Activated effector memory CD4-positive, alpha-beta T cell treated with anti-CD3 and anti-CD28 coated beads, Interleukin-2, amount 50 U/mL, for 16 hours (primary cell): Measurements from ENCODE around the gene ANKZF1.
"Not testable (repeated sequence)": the region's sequence is repeated elsewhere in the genome, so short reads cannot be mapped to it uniquely, and the experiment has no call there.

Experiments
- DNase-seq: peaks from one replicate; pipeline ENCODE4 v3.0.0-alpha.2; 2020

The ANKZF1 gene

GRCh38 chr2:219230059-219230540 is 494 bp downstream of the ANKZF1 start:
- peak; percentile 82 for DNase-seq

DNA sequence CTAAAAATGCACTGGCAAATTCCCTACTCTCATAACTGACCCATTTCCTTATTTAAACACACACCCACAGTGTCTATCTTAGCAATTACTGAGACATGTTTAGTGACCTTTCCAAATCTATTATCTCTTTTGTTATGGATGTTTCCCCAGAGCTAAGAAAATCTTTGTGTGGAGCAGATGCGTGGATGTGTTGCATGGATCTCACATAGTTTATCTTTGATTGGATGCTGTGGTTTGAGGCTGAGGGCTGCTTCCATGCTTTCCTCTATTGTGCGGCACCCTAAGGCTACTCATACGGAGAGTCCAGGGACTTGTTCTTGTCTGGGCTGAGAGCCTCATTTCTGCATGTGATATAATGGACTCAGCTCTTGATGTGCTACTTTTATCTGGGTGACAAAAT is 4.7 kb downstream of the ANKZF1 start:
- no peak for DNase-seq

- no peak for DNase-seq
Measured at GRCh38 chr2:219243291-219243761, 13.7 kb downstream of the ANKZF1 start.

DNA sequence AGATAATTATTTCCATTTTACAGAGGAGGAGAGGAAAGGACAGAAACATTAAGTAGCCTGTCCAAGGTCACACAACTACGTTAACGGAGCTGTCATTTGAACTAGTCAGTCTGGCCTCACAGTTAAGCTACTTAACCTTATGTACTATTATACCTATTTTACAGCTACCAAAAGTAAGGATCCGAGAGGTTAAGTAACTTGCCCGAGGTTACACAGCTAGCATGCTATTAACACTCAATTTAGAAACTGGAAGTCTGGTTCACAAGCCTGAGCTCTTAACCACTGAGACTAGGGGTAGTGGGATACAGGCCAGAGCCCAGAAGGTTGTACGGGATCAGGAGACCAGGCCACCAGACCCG is 15.2 kb downstream of the ANKZF1 start:
- no peak for DNase-seq

- DNase-seq: peak; percentile 97
Measured at GRCh38 chr2:219245148-219245898, 15.7 kb downstream of the ANKZF1 start, which contains the start of the genes GLB1L and STK16. TSS of gene GLB1L (minus strand) at chr2:219245444. CDS start at chr2:219243573, 1,871 bp downstream. TSS of gene STK16 (plus strand) at chr2:219245479. CDS start at chr2:219246000, 521 bp downstream.

- DNase-seq: no peak
Measured at GRCh38 chr2:219245899-219246230, 16.3 kb downstream of the ANKZF1 start.

- DNase-seq: no peak
Measured at GRCh38 chr2:219246559-219246958, 17.0 kb downstream of the ANKZF1 start.

DNA sequence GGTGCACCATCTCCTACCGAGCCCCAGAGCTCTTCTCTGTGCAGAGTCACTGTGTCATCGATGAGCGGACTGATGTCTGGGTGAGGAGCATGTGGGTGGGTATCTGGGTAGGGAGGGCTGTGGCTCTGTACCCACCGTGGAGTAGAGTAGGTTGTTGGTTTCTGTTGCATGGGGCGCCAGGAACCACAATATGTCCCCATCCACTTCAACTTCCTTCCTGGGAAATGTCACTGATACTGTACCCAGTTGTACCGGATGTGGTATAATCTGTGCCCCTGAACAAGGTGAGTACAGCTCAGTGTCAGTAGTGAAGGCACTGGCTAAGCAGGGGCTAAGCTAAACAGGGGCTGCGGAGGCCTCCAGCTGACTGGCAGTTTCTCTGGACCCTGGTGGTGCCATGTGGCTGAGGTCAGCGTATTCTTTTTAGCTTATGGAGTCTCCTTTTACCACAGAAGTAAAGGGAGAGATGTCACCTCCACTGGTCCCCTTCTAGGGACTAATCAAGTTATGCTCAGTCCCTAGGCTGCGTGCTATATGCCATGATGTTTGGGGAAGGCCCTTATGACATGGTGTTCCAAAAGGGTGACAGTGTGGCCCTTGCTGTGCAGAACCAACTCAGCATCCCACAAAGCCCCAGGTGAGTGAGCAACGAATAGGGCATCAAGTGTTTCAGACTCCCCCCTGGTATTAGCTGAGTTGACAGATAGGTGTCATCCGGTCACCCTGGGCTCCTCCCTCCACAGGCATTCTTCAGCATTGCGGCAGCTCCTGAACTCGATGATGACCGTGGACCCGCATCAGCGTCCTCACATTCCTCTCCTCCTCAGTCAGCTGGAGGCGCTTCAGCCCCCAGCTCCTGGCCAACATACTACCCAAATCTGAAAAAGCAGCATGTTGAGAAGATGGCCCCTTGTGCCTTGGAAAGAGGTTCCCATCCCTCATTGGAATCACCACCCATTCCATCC is 18.4 kb downstream of the ANKZF1 start:
- peak; percentile 86 for DNase-seq

GRCh38 chr2:219248845-219249202 is 19.2 kb downstream of the ANKZF1 start:
- DNase-seq: no peak

DNA sequence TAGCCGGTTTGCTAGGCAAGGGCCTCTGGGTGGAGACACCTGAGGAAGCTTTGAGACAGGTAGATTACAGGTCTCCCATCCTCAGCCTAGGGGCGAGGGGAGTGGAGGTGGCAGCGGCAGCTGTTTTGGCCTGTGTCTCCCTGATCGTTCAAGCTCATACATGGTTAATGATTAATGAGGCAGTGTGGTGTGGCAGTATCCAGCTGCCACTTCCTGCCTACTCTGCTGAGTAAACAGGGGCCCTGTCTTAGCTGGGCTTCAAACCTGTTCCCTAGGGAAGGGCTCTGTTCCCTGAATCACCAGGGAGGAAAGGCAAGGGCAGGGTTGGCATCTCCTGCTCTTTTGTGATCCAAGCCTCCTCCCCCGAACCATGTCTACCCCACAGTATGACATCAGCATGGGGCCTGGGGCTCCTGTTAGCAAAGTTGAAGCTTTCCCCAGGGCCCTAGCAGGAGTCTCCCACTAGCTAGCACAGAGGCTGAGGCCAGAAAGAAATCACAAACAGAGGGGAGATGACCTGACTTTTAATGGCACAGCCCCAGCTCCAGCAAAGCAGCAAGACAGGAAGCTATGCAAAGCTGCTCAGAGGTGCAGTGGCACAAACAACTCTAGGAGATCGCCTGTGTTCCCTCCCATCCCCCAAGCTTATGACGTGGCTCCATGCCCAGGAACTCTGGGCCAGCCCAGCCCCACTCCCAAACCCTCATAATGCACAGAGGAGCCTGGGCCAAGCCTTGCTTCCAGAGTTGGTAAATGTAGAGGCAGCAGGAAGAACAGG is 19.8 kb downstream of the ANKZF1 start:
- DNase-seq: peak; percentile 79

- DNase-seq: no peak
Measured at GRCh38 chr2:219250049-219250781, 20.6 kb downstream of the ANKZF1 start.

DNA sequence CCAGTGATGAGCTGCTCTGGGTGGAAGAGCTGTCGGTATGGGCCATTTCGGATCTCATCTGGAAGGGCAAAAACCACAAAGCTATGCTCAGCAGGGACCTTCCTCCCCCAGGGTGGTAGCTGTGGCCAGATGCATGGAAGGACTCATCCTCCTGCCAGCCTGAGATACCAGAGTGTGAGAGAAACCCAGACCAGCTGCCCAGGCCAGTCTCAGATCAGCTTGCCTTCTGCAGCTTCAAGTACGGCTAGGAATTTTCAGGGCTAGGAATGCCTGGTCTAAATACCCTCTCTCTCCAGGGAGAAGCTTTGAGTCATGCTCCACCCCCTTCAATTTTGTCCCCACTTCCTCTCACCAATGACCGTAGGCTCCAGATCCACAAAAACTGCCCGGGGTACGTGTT is 22.1 kb downstream of the ANKZF1 start:
- DNase-seq: no peak

DNA sequence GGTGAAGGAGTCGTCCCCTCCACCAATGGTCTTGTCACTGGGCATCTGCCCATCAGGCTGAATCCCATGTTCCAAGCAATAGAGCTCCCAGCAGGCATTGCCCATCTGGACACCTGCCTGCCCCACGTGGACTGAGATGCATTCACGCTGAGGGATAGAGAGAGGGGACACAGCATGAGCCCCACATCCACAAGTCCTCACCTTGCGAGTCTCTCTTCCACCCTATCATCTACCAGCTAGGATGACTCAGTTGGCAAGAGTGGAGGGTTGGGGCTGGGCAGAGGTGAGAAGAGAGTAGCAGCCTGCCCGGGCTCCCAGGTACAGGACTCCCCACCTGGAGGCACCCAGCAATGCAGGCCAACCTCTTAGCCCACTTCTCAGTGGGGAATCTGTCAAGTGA is 22.5 kb downstream of the ANKZF1 start:
- peak; percentile 79 for DNase-seq

GRCh38 chr2:219252570-219252899 is 22.9 kb downstream of the ANKZF1 start:
- DNase-seq: peak; percentile 79

DNA sequence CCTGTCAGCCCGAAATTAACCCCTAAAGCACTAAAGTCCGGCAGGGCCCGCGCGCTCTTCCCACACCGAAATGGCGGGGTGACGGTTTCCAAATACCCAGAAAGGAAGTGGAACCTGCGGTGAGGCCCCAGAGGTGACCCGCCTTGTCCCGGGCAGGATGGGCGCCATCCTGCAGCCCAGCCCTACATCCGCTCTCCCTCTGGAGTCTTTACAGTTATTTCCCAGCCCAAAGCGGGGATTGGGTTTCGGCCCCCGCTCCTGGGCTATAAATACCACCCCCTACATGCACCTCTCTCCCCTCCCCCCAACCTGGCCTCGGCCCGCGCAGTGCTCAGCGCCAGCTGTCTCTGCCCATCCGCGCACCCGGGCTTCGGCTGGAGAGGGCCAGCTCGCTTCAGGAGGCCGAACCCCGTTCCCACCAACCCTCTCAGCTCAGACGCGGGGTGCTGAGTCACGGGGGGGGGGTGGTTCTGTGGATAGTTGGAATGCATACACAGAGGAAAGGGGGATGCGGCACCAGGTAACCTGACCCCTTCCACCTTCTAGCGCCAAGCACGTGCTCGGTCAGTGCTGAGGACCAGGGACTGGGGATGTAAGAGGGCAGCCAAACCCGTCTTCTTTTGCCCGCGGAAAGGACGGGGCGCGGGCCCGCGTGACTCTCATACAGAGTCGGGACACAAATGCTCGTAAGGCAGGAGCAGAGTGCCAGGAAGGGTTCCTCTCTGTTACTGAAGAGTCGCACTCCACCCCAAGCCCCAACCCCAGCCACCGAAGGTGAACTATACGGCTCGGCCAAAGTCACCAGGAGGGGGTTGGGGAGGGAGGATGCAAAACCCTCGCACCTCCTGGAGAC is 23.5 kb downstream of the ANKZF1 start, which contains the start of gene TUBA4B:
Gene TUBA4B, plus strand, starts transcription at position 344 of the 853 bp plus-strand sequence. Its CDS starts 165 bp downstream, at position 509.
- DNase-seq: peak; percentile 80

GRCh38 chr2:219253753-219254589 is 24.4 kb downstream of the ANKZF1 start, which contains the start of gene TUBA4A:
TSS of gene TUBA4A (minus strand) at chr2:219253918. CDS start at chr2:219253858, 60 bp downstream.
- peak; percentile 96 for DNase-seq

DNA sequence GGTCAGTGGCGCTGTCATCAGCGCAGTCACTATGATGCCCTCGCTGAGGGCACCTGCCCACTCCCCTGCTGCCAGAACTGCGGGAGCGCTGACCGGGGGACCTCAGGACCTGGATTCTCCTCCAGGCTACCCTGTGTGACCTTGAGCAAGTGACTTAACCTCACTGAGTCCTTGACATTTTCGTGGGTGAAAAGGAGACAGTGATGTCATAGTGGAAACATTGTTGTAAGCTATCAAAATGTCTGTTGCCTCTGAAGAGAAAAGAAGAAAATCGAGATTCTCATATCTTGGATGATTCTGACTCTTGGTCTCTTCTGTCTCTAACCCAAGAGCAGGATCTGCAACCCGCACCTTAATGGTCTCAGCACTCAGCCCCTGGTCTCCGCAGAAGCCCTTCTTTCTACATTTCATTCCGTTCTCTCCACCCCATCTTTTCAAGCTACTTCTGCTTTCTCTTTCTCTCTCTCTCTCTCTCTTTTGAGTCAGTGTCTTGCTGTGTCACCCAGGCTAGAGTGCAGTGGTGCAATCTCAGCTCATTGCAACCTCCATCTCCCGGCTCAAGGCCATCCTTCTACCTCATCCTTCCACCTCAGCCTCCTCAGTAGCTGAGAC is 25.1 kb downstream of the ANKZF1 start:
- peak; percentile 73 for DNase-seq

DNA sequence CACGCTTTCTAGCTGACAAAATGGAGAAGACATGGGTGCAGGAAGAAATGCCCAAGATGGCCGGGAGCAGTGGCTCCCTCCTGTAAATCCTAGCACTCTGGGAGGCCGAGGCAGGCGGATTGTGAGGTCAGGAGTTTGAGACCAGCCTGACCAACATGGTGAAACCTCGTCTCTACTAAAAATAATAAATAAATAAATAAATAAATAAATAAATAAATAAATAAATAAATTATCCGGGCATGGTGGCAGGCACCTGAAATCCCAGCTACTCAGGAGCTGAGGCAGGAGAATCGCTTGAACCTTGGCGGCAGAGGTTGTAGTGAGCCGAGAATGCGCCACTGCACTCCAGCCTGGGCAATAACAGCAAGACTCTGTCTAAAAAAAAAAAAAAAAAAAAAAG is 29.3 kb downstream of the ANKZF1 start:
- DNase-seq: not testable (repeated sequence)

GRCh38 chr2:219261024-219261855 is 31.6 kb downstream of the ANKZF1 start:
- no peak for DNase-seq
